GM23338 (cell line): ENCODE measurements around the gene PGS1. TPM values are rescaled to one million over a fixed set of nuclear protein-coding genes. Genes with fewer than 3 reads are reported as not detected.

Source experiments
- ATAC-seq: fragments of 200-7000 bp; cut with Tn5 transposase; 3 replicates; pipeline ENCODE4 v1.9.1; 2020
- DNase-seq: peaks from one replicate; pipeline ENCODE4 v3.0.0-alpha.2; 2015; ENCODE audit warnings: low spot score
- H2AFZ ChIP-seq: fragments of 200-600 bp; sonication (generic); 2 replicates; pipeline ENCODE4 v1.8.0; 2016; ENCODE audit warnings: antibody characterized with exemption, mild to moderate bottlenecking, moderate library complexity
- H3F3A ChIP-seq: fragments of 200-600 bp; sonication (generic); replicated peaks from 2 replicates; pipeline ENCODE4 v1.8.0; 2017; ENCODE audit warnings: antibody characterized with exemption, mixed run types, low read depth
- H3K27ac ChIP-seq: fragments of 200-600 bp; sonication (generic); 2 replicates; pipeline ENCODE4 v1.6.1; 2016; ENCODE audit warnings: low read depth
- H3K27me3 ChIP-seq: fragments of 200-600 bp; sonication (generic); 2 replicates; pipeline ENCODE4 v1.8.0; 2016; ENCODE audit warnings: mild to moderate bottlenecking, mixed run types, moderate library complexity; ENCODE audit not compliant: insufficient read depth
- H3K36me3 ChIP-seq: fragments of 200-600 bp; sonication (generic); 2 replicates; pipeline ENCODE4 v1.8.0; 2016; ENCODE audit warnings: mild to moderate bottlenecking; ENCODE audit not compliant: insufficient read depth
- H3K4me1 ChIP-seq: fragments of 200-600 bp; sonication (generic); 2 replicates; pipeline ENCODE4 v1.8.0; 2016; ENCODE audit warnings: mild to moderate bottlenecking, moderate library complexity; ENCODE audit not compliant: insufficient read depth
- H3K4me2 ChIP-seq: fragments of 200-600 bp; sonication (generic); 2 replicates; pipeline ENCODE4 v1.7.1; 2017; ENCODE audit warnings: mixed run types
- H3K4me3 ChIP-seq: fragments of 200-600 bp; sonication (generic); 2 replicates; pipeline ENCODE4 v1.6.1; 2016; ENCODE audit warnings: mixed run types
- H3K79me2 ChIP-seq: fragments of 200-600 bp; sonication (generic); replicated peaks from 2 replicates; pipeline ENCODE4 v1.8.0; 2017; ENCODE audit warnings: mild to moderate bottlenecking; ENCODE audit not compliant: insufficient read depth
- H3K9me2 ChIP-seq: fragments of 200-600 bp; sonication (generic); 2 replicates; pipeline ENCODE4 v1.8.0; 2017; ENCODE audit not compliant: insufficient read depth
- H4K20me1 ChIP-seq: fragments of 200-600 bp; sonication (generic); replicated peaks from 2 replicates; pipeline ENCODE4 v1.8.0; 2017; ENCODE audit warnings: mild to moderate bottlenecking; ENCODE audit not compliant: insufficient read depth
- H3K27ac Mint-ChIP-seq: 2 replicates; pipeline ENCODE4 v1.8.0; 2020; ENCODE audit warnings: inconsistent platforms, mild to moderate bottlenecking, moderate library complexity, mixed read lengths
- H3K27me3 Mint-ChIP-seq: 3 replicates; pipeline ENCODE4 v1.8.0; 2022; ENCODE audit warnings: low read depth, mild to moderate bottlenecking, moderate library complexity, mixed read lengths, inconsistent platforms; ENCODE audit not compliant: insufficient read depth, poor library complexity
- H3K36me3 Mint-ChIP-seq: 3 replicates; pipeline ENCODE4 v1.8.0; 2021; ENCODE audit warnings: low read depth, mild to moderate bottlenecking, inconsistent platforms, moderate library complexity, mixed read lengths
- H3K4me1 Mint-ChIP-seq: 3 replicates; pipeline ENCODE4 v1.8.0; 2020; ENCODE audit warnings: mild to moderate bottlenecking, inconsistent platforms, mixed read lengths
- H3K4me3 Mint-ChIP-seq: 3 replicates; pipeline ENCODE4 v1.8.0; 2021; ENCODE audit warnings: moderate library complexity, mild to moderate bottlenecking, inconsistent platforms, mixed read lengths
- H3K9me3 Mint-ChIP-seq: 3 replicates; pipeline ENCODE4 v1.8.0; 2020; ENCODE audit warnings: moderate library complexity, mild to moderate bottlenecking, inconsistent platforms, mixed read lengths
- CREB1 ChIP-seq: fragments of 250-450 bp; sonication (Bioruptor Pico); IDR thresholded peaks from 2 replicates; pipeline ENCODE4 v1.5.0; 2020; ENCODE audit warnings: low read depth, mild to moderate bottlenecking, moderate library complexity
- CTCF ChIP-seq, 2 experiments: fragments of 200-600 bp in 1 of 2; sonication (generic) in 1 of 2; conservative IDR thresholded peaks; 2 replicates each; pipeline versions ENCODE4 v1.5.1 to v1.6.1; 2016 to 2017; ENCODE audit warnings: antibody characterized with exemption in 2 of 2, low read depth in 2 of 2, mild to moderate bottlenecking in 2 of 2, moderate library complexity in 1 of 2
- EZH2 ChIP-seq: fragments of 200-600 bp; sonication (generic); IDR thresholded peaks from one replicate; pipeline ENCODE4 v1.8.0; 2017; ENCODE audit warnings: antibody characterized with exemption, mild to moderate bottlenecking, low read depth; ENCODE audit not compliant: unreplicated experiment
- EZH2phosphoT487 ChIP-seq: fragments of 200-600 bp; sonication (generic); IDR thresholded peaks from one replicate; pipeline ENCODE4 v1.8.1; 2018; ENCODE audit warnings: antibody characterized with exemption; ENCODE audit not compliant: unreplicated experiment
- JUNB ChIP-seq: IDR thresholded peaks from one replicate; pipeline ENCODE4 v1.6.1; 2016; ENCODE audit warnings: antibody characterized with exemption; ENCODE audit not compliant: unreplicated experiment
- NANOG ChIP-seq: IDR thresholded peaks from 2 replicates; pipeline ENCODE4 v1.6.1; 2016; ENCODE audit warnings: antibody characterized with exemption, borderline replicate concordance
- POLR2AphosphoS5 ChIP-seq: IDR thresholded peaks from 2 replicates; pipeline ENCODE4 v1.6.1; 2016; ENCODE audit warnings: antibody characterized with exemption, low read depth
- REST ChIP-seq: IDR thresholded peaks from one replicate; pipeline ENCODE4 v1.6.1; 2018; ENCODE audit warnings: antibody characterized with exemption; ENCODE audit not compliant: unreplicated experiment
- STAT1 ChIP-seq: IDR thresholded peaks from one replicate; pipeline ENCODE4 v1.6.1; 2016; ENCODE audit warnings: antibody characterized with exemption; ENCODE audit not compliant: unreplicated experiment
- ZNF114 ChIP-seq: fragments of 250-450 bp; sonication (Bioruptor Pico); IDR thresholded peaks from 2 replicates; pipeline ENCODE4 v1.5.0; 2020; ENCODE audit warnings: mild to moderate bottlenecking, moderate library complexity
- ZNF331 ChIP-seq: fragments of 250-450 bp; sonication (Bioruptor Pico); IDR thresholded peaks from 2 replicates; pipeline ENCODE4 v1.5.0; 2020; ENCODE audit warnings: low read depth, mild to moderate bottlenecking, moderate library complexity
- ZNF462 ChIP-seq: fragments of 250-450 bp; sonication (Bioruptor Pico); IDR thresholded peaks from 2 replicates; pipeline ENCODE4 v1.5.0; 2020; ENCODE audit warnings: mild to moderate bottlenecking, moderate library complexity
- polyA plus RNA-seq: library from polyadenylated mRNA; unstranded; fragments of >200 nt; fragmentation: Nextera tagmentation; extraction: Ambion mirVana; gene quantifications from 2 replicates; pipeline ENCODE4 v1.2.1, GENCODE V29; 2016
- total RNA-seq: library from RNA; depleted of rRNA; stranded (reverse); fragments of >200 nt; shearing (Covaris generic); gene quantifications from 2 replicates; pipeline ENCODE4 v1.2.3, GENCODE V29; 2014
- TF ChIP-seq, protein P1 (sequence below): IDR thresholded peaks from 2 replicates; pipeline ENCODE4 v1.6.1; 2016; ENCODE audit warnings: antibody characterized with exemption

The PGS1 gene
- total and polyA plus RNA-seq, 2 experiments from 2014 or later = 43.9 to 67.1 TPM

DNA sequence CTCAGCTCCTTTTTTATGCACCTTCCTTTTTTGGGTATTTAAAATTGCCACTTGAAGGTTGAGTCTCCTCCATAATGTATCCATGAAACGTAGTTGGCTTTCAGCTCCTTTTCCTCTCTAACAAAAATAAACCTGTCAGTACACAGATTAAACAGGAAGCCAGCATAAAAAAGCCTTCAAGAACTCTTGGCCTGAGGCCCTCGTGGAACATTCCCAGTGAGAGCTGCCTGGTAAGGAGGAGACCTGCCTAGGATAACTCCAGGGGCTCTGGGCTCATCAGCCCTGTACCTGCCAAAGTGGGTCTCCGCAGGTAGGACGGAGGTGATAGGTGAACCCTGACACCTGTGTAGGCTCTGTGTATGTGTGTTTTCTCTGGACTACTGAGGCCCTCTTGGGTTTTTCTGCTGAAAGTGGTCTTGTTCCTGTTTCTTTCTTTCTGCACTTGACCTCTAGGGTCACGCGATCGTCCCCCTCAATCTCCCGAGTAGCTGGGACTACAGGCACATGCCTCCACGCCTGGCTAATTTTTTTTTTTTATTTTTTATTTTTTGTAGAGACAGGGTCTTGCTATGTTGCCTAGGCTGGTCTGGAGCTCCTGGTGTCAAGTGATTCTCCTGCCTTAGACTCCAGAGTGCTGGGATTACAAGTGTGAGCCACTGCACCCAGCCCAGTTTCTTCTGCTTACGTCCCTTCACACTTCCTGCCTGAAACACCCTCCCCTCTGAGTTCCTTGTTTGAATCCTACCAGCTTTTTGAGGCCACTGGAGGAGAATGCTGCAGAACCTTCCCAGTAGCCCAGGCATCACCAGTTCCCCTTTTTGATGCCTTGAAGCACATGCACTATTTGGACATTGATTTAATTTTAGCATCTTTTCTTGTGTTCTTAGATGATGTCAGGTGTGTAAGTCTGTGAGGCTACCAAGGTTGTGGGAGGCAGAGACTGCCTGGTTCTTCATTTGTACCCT, 9.8 kb downstream of the PGS1 start:
- H3K9me3 Mint-ChIP-seq = no peaks in the 10 kb centered on the region; the same call in 2 of the 3 replicates
- TF ChIP-seq, protein P1, sequence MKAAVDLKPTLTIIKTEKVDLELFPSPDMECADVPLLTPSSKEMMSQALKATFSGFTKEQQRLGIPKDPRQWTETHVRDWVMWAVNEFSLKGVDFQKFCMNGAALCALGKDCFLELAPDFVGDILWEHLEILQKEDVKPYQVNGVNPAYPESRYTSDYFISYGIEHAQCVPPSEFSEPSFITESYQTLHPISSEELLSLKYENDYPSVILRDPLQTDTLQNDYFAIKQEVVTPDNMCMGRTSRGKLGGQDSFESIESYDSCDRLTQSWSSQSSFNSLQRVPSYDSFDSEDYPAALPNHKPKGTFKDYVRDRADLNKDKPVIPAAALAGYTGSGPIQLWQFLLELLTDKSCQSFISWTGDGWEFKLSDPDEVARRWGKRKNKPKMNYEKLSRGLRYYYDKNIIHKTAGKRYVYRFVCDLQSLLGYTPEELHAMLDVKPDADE = no peak
- no peak for TF ChIP-seq EZH2phosphoT487
- TF ChIP-seq CREB1 = no peak
- no peak for TF ChIP-seq JUNB
- no peak for TF ChIP-seq STAT1
- no peak for TF ChIP-seq EZH2
- TF ChIP-seq ZNF462 (CRISPR knock-in tag) = no peak
- no peak for TF ChIP-seq POLR2AphosphoS5
- no peak for TF ChIP-seq ZNF114 (CRISPR knock-in tag)
- no peak for TF ChIP-seq ZNF331 (CRISPR knock-in tag)
- TF ChIP-seq REST = no peak
- TF ChIP-seq CTCF (conservative IDR thresholded peaks at IDR 0.05; ENCODE audit: low read depth in 2 of 2) = no peak
- no peak for TF ChIP-seq NANOG
- no peak overlapping the region for H3K4me3 ChIP-seq
- peaks cover 100% of the 10 kb centered on the region for H3K79me2 ChIP-seq
- H3K27me3 Mint-ChIP-seq = peaks cover 11% of the 10 kb centered on the region
- peaks cover 71% of the 10 kb centered on the region for H4K20me1 ChIP-seq
- no peak for DNase-seq
- H3K36me3 Mint-ChIP-seq = peaks cover 13% of the 10 kb centered on the region
- H3K4me3 Mint-ChIP-seq = no peak overlapping the region
- no peak overlapping the region for H2AFZ ChIP-seq
- H3K27me3 ChIP-seq = no peaks in the 10 kb centered on the region
- no peak for ATAC-seq
- H3K4me1 ChIP-seq = peaks cover 46% of the 10 kb centered on the region
- no peak overlapping the region for H3K4me2 ChIP-seq
- H3F3A ChIP-seq = 0 out of 2 replicates have a peak, but pooled peaks cover 13% of the 10 kb centered on the region
- peak overlapping the region; percentile 29; the same call in 1 of the 2 replicates for H3K27ac Mint-ChIP-seq
- H3K36me3 ChIP-seq = peaks cover 9% of the 10 kb centered on the region; the same call in 1 of the 2 replicates
- no peaks in the 10 kb centered on the region for H3K9me2 ChIP-seq
- H3K4me1 Mint-ChIP-seq = peaks cover 60% of the 10 kb centered on the region
- H3K27ac ChIP-seq = peak overlapping the region; percentile 53; the same call in 1 of the 2 replicates
